Neural cell (in vitro differentiated cells): ENCODE results near the gene MEGF9. TPM values are rescaled to one million over a fixed set of nuclear protein-coding genes. Genes with fewer than 3 reads are reported as not detected.

ENCODE experiments used
- H2AFZ ChIP-seq: fragments of 200-600, 300-800 bp; sonication (generic), shearing (Covaris generic); 2 replicates; pipeline ENCODE4 v1.6.0; 2014; ENCODE audit warnings: low read depth, mild to moderate bottlenecking, antibody characterized with exemption, low read length, moderate library complexity
- H3F3A ChIP-seq: fragments of 200-600 bp; shearing (Covaris generic); 2 replicates; pipeline ENCODE4 v1.6.1; 2016; ENCODE audit warnings: mild to moderate bottlenecking, moderate library complexity, mixed read lengths, antibody characterized with exemption, low read length; ENCODE audit not compliant: insufficient read depth, poor library complexity, severe bottlenecking
- H3K27ac ChIP-seq: fragments of 200-600, 300-800 bp; sonication (generic), shearing (Covaris generic); 2 replicates; pipeline ENCODE4 v1.5.1; 2014; ENCODE audit warnings: mild to moderate bottlenecking, low read length, moderate library complexity
- H3K27me3 ChIP-seq: fragments of 300-800, 200-600 bp; sonication (generic), shearing (Covaris generic); 2 replicates; pipeline ENCODE4 v1.6.0; 2014; ENCODE audit warnings: mild to moderate bottlenecking, low read depth, low read length, moderate library complexity; ENCODE audit not compliant: insufficient read depth
- H3K36me3 ChIP-seq: fragments of 300-800, 200-600 bp; sonication (generic), shearing (Covaris generic); 2 replicates; pipeline ENCODE4 v1.5.1; 2014; ENCODE audit warnings: mild to moderate bottlenecking, antibody characterized with exemption, low read length, moderate library complexity; ENCODE audit not compliant: insufficient read depth
- H3K4me2 ChIP-seq: fragments of 300-800, 200-600 bp; sonication (generic), shearing (Covaris generic); 2 replicates; pipeline ENCODE4 v1.6.0; 2014; ENCODE audit warnings: mild to moderate bottlenecking, low read length
- H3K4me3 ChIP-seq: fragments of 300-800, 200-600 bp; sonication (generic), shearing (Covaris generic); 2 replicates; pipeline ENCODE4 v1.5.1; 2014; ENCODE audit warnings: mild to moderate bottlenecking, low read length, moderate library complexity
- H3K79me2 ChIP-seq: fragments of 200-600 bp; shearing (Covaris generic); replicated peaks from 2 replicates; pipeline ENCODE4 v1.6.0; 2014; ENCODE audit warnings: mild to moderate bottlenecking, low read length, moderate library complexity; ENCODE audit not compliant: insufficient read depth
- H3K9ac ChIP-seq: fragments of 300-800, 200-600 bp; sonication (generic), shearing (Covaris generic); 2 replicates; pipeline ENCODE4 v1.6.1; 2016; ENCODE audit warnings: mild to moderate bottlenecking, low read length, mixed read lengths
- H3K9me2 ChIP-seq: fragments of 200-600 bp; shearing (Covaris generic); 2 replicates; pipeline ENCODE4 v1.6.1; 2016; ENCODE audit warnings: mild to moderate bottlenecking, low read length, mixed read lengths; ENCODE audit not compliant: insufficient read depth
- H3K9me3 ChIP-seq: fragments of 200-600, 300-800 bp; sonication (generic), shearing (Covaris generic); 2 replicates; pipeline ENCODE4 v1.6.1; 2016; ENCODE audit warnings: mild to moderate bottlenecking, mixed run types, low read length, moderate library complexity, mixed read lengths
- H4K20me1 ChIP-seq: fragments of 200-600 bp; shearing (Covaris generic); 2 replicates; pipeline ENCODE4 v1.6.1; 2016; ENCODE audit warnings: mild to moderate bottlenecking, mixed run types; ENCODE audit not compliant: insufficient read depth
- CTCF ChIP-seq: fragments of 450-650 bp; IDR thresholded peaks from 2 replicates; pipeline ENCODE4 v1.5.1; 2014; ENCODE audit warnings: antibody characterized with exemption, mild to moderate bottlenecking, moderate library complexity; ENCODE audit not compliant: poor library complexity, severe bottlenecking
- EP300 ChIP-seq: fragments of 450-650 bp; conservative IDR thresholded peaks from 2 replicates; pipeline ENCODE4 v1.6.1; 2014; ENCODE audit warnings: antibody characterized with exemption, mild to moderate bottlenecking, moderate library complexity; ENCODE audit not compliant: poor library complexity, severe bottlenecking
- EZH2 ChIP-seq: fragments of 200-600, 300-800 bp; shearing (Covaris generic), sonication (generic); IDR thresholded peaks from 2 replicates; pipeline ENCODE4 v1.6.1; 2014; ENCODE audit warnings: antibody characterized with exemption, low read length, borderline replicate concordance, mild to moderate bottlenecking; ENCODE audit not compliant: insufficient read depth, poor library complexity, severe bottlenecking
- MXI1 ChIP-seq: fragments of 450-650 bp; conservative IDR thresholded peaks from 2 replicates; pipeline ENCODE4 v1.6.1; 2014; ENCODE audit warnings: antibody characterized with exemption, mild to moderate bottlenecking; ENCODE audit not compliant: poor library complexity, severe bottlenecking
- POLR2AphosphoS5 ChIP-seq: IDR thresholded peaks from 2 replicates; pipeline ENCODE4 v1.6.1; 2012
- RAD21 ChIP-seq: fragments of 450-650 bp; conservative IDR thresholded peaks from 2 replicates; pipeline ENCODE4 v1.6.1; 2014; ENCODE audit warnings: antibody characterized with exemption, mild to moderate bottlenecking, moderate library complexity
- REST ChIP-seq: IDR thresholded peaks from 2 replicates; pipeline ENCODE4 v1.6.1; 2012; ENCODE audit warnings: borderline replicate concordance
- SMC3 ChIP-seq: fragments of 450-650 bp; conservative IDR thresholded peaks from 2 replicates; pipeline ENCODE4 v1.6.1; 2014; ENCODE audit warnings: antibody characterized with exemption, mild to moderate bottlenecking, moderate library complexity; ENCODE audit not compliant: poor library complexity
- TAF1 ChIP-seq: IDR thresholded peaks from 2 replicates; pipeline ENCODE4 v1.6.1; 2012; ENCODE audit warnings: low read depth
- polyA plus RNA-seq: library from polyadenylated mRNA; depleted of rRNA; stranded (reverse); fragments of >200 nt; gene quantifications from 2 replicates; pipeline ENCODE4 v1.2.3, GENCODE V29; 2014

The MEGF9 gene
- polyA plus RNA-seq, 1 donor from 2014 or later = 35.0 TPM

GRCh38 chr9:120636194-120636957, 77.9 kb downstream of the MEGF9 start:
- Histone ChIP-seq H3K4me2 (no peak overlapping the region), H3K27ac (no peak overlapping the region), H3K4me3 (no peak overlapping the region), H3K79me2 (no peaks in the 10 kb centered on the region), H3F3A (no peaks in the 10 kb centered on the region), H3K36me3 (peaks cover 6% of the 10 kb centered on the region), H4K20me1 (no peaks in the 10 kb centered on the region), H2AFZ (no peak overlapping the region), H3K9me2 (no peaks in the 10 kb centered on the region), H3K9me3 (peaks cover 11% of the 10 kb centered on the region), H3K9ac (no peak overlapping the region), H3K27me3 (no peaks in the 10 kb centered on the region)
- TF ChIP-seq CTCF = no peak
- TF ChIP-seq POLR2AphosphoS5 = no peak
- no peak for TF ChIP-seq RAD21
- no peak for TF ChIP-seq SMC3

GRCh38 chr9:120635011-120635410, 79.3 kb downstream of the MEGF9 start:
- H3K79me2 ChIP-seq = no peaks in the 10 kb centered on the region
- H3K27me3 ChIP-seq = no peaks in the 10 kb centered on the region
- H3K9me2 ChIP-seq = no peaks in the 10 kb centered on the region
- no peak overlapping the region for H3K27ac ChIP-seq
- no peak overlapping the region for H3K4me2 ChIP-seq
- peaks cover 6% of the 10 kb centered on the region for H3K36me3 ChIP-seq
- H2AFZ ChIP-seq = no peak overlapping the region
- H3F3A ChIP-seq = no peaks in the 10 kb centered on the region
- TF ChIP-seq EZH2 (no peak), SMC3 (no peak), EP300 (no peak), TAF1 (no peak), RAD21 (no peak), POLR2AphosphoS5 (no peak), MXI1 (no peak), CTCF (no peak), REST (no peak)
- peaks cover 11% of the 10 kb centered on the region for H3K9me3 ChIP-seq
- H3K4me3 ChIP-seq = no peak overlapping the region
- no peak overlapping the region for H3K9ac ChIP-seq
- H4K20me1 ChIP-seq = no peaks in the 10 kb centered on the region
